Measurements from ENCODE around the gene PPP3CA. TPM values are rescaled to one million over a fixed set of nuclear protein-coding genes. Genes with fewer than 3 reads are reported as not detected.
"Not testable (repeated sequence)": the region's sequence is repeated elsewhere in the genome, so short reads cannot be mapped to it uniquely, and the experiment has no call there.

The PPP3CA gene
- total RNA-seq, 6 experiments from 2014 or later: 12.1 to 14.5 (median 13.1) TPM

DNA sequence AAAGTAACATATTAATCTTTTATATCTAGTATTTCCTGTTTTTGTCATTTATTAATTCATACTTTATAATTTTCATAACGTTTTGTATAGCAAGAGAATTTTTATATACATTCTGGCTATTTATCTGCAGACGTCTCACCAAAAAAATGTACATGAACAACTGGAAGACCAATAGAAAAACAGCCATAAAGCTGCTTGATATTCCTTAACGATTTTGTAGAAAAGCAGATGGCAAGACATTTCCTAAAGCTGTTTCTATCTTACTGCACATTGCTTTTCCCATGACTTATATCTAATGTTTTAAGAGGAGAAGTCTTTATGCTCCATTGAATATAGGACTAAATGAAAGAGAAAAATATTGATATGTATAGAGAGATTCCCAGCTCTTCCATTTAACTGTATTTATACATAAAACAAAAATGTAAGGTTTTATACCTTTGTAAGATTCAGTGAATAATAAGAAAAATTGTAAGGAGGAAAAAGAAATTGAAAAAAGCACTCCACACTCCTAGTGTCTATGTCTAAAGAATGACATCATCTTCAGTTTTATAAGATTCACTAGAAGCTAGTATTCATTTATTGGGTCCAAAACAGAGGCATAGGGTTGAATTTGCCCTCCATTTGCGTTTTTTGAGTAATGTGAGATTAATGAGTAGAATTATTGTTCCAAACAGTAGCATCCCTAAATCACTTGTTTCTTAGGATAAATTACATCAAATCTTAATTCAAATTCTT, 248.5 kb downstream of the PPP3CA start:
- H3K4me3 ChIP-seq: no peak overlapping the region
- intact Hi-C loops (cut with DNase I): no loop called here
- no peak overlapping the region for H3K27ac ChIP-seq
- DNase-seq: no peak
- ATAC-seq: no peak
- WGBS (ENCODE audit: insufficient coverage, low coverage, low lambda C conversion rate, missing lambda C conversion rate): 79% methylated on average over 4 of the region's 4 CpGs
- TF ChIP-seq POLR2A (IDR thresholded peaks at IDR 0.05): no peak
- no peak for TF ChIP-seq CTCF (IDR thresholded peaks at IDR 0.05)
- no peaks in the 10 kb centered on the region for H3K27me3 ChIP-seq
- no peaks in the 10 kb centered on the region for H3K36me3 ChIP-seq
- H3K9me3 ChIP-seq: no peaks in the 10 kb centered on the region
- no peaks in the 10 kb centered on the region for H3K4me1 ChIP-seq

GRCh38 chr4:101092609-101093008, 254.7 kb downstream of the PPP3CA start:
- intact Hi-C loops (cut with DNase I); DNase-seq; ATAC-seq: not testable (repeated sequence)

GRCh38 chr4:101089168-101089567, 258.2 kb downstream of the PPP3CA start:
- 88% methylated on average over 2 of the region's 2 CpGs for WGBS (ENCODE audit: insufficient coverage, low coverage, low lambda C conversion rate, missing lambda C conversion rate)

More at GRCh38 chr4:101092609-101093008, 254.7 kb downstream of the PPP3CA start:
- not testable (repeated sequence) for H3K9me3 ChIP-seq, H3K4me1 ChIP-seq, H3K27ac ChIP-seq, H3K36me3 ChIP-seq, H3K27me3 ChIP-seq, H3K4me3 ChIP-seq

GRCh38 chr4:101086801-101087586, 260.3 kb downstream of the PPP3CA start:
- 82% methylated on average over 1 of the region's 1 CpG for WGBS (ENCODE audit: insufficient coverage, low coverage, low lambda C conversion rate, missing lambda C conversion rate)

More at GRCh38 chr4:101089168-101089567, 258.2 kb downstream of the PPP3CA start:
- Histone ChIP-seq H3K36me3 (no peaks in the 10 kb centered on the region), H3K4me3 (no peak overlapping the region), H3K4me1 (no peaks in the 10 kb centered on the region), H3K27me3 (no peaks in the 10 kb centered on the region), H3K27ac (no peak overlapping the region), H3K9me3 (no peaks in the 10 kb centered on the region)
- intact Hi-C loops (cut with DNase I): no loop called here
- ATAC-seq (no peak), DNase-seq (no peak)
- TF ChIP-seq CTCF (IDR thresholded peaks at IDR 0.05) (no peak), POLR2A (IDR thresholded peaks at IDR 0.05) (no peak)

More at GRCh38 chr4:101086801-101087586, 260.3 kb downstream of the PPP3CA start:
- H3K27ac ChIP-seq: no peak overlapping the region
- H3K36me3 ChIP-seq: no peaks in the 10 kb centered on the region
- H3K4me3 ChIP-seq: no peak overlapping the region
- H3K4me1 ChIP-seq: peaks cover 0 to 4% (median 0%) of the 10 kb centered on the region in 4 donors
- intact Hi-C loops (cut with DNase I): no loop called here
- TF ChIP-seq POLR2A (IDR thresholded peaks at IDR 0.05) (no peak), CTCF (IDR thresholded peaks at IDR 0.05) (no peak)
- H3K9me3 ChIP-seq: no peaks in the 10 kb centered on the region
- no peak for DNase-seq
- no peak for ATAC-seq
- no peaks in the 10 kb centered on the region for H3K27me3 ChIP-seq

Data from right lobe of liver (tissue), 6 donors.